Vagina (tissue), 2 donors: ENCODE results near the gene ALG1.
"Not testable (repeated sequence)": the region's sequence is repeated elsewhere in the genome, so short reads cannot be mapped to it uniquely, and the experiment has no call there.

Experiments
- POLR2A ChIP-seq, 2 donors: fragments of 450-650 bp; IDR thresholded peaks; one replicate each; pipeline ENCODE4 v1.6.1; 2017; ENCODE audit warnings: antibody characterized with exemption in 2 of 2, mild to moderate bottlenecking in 2 of 2, moderate library complexity in 2 of 2
- TF ChIP-seq, protein P1 (sequence below), 3 experiments: fragments of 450-650 bp in 2 of 3; fragments of 200-600 bp in 1 of 3; sonication (generic) in 1 of 3; IDR thresholded peaks; one replicate each; pipeline ENCODE4 v1.5.1; 2017 to 2019; ENCODE audit warnings: antibody characterized with exemption in 3 of 3, mild to moderate bottlenecking in 2 of 3, moderate library complexity in 2 of 3

DNA sequence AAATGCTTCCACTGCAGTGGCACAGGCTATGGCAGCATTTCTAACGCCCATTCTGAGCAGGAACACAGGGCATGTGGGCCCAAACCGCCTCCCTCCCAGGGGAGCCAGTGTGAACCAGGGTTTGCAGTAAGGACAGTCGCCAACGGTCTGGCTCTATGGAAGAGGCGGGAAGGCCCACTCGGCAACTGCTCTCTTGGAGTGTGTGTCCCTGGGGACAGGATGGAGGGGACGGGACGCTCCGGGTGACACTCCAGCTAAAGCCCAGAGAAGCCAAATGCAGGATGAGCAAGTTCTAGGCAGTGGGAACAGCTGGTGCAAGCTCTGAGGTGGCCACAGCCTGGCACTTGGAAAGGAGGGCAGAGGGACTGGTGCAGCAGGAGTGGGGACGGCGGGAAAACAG, 22.1 kb downstream of the ALG1 start:
- TF ChIP-seq, protein P1, sequence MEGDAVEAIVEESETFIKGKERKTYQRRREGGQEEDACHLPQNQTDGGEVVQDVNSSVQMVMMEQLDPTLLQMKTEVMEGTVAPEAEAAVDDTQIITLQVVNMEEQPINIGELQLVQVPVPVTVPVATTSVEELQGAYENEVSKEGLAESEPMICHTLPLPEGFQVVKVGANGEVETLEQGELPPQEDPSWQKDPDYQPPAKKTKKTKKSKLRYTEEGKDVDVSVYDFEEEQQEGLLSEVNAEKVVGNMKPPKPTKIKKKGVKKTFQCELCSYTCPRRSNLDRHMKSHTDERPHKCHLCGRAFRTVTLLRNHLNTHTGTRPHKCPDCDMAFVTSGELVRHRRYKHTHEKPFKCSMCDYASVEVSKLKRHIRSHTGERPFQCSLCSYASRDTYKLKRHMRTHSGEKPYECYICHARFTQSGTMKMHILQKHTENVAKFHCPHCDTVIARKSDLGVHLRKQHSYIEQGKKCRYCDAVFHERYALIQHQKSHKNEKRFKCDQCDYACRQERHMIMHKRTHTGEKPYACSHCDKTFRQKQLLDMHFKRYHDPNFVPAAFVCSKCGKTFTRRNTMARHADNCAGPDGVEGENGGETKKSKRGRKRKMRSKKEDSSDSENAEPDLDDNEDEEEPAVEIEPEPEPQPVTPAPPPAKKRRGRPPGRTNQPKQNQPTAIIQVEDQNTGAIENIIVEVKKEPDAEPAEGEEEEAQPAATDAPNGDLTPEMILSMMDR (IDR thresholded peaks at IDR 0.05), result not testable (repeated sequence)
- TF ChIP-seq POLR2A (IDR thresholded peaks at IDR 0.05), result not testable (repeated sequence)
